Measurements from ENCODE around the gene GIGYF2. TPM values are rescaled to one million over a fixed set of nuclear protein-coding genes. Genes with fewer than 3 reads are reported as not detected.

GIGYF2 gene
- polyA plus RNA-seq, 1 donor (not counting 4 experiments of a cell fraction or from before 2014, with no cell fraction given), result 35.5 TPM

DNA sequence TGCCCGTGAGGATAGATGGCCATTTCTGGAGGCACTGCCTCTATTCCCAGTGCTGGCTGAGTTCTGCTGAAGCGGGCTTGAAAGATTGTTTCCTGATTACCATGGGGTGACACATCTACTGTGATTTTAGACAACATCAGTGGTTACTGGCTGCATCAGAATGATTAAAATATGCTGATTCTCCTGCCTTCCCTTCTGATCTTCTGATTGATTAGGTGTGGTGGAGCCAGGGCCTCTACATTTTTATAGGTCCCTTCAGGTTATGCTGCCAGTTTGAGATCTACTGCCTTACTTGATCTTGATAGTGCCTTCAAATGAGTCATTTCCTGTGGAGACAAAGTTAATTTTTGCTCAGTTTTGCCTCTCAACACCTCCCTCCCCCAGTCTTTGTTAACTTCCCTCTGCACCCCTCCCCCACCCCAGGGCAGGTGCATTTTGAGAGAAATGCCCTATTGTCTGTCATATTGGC, 141.3 kb downstream of the GIGYF2 start:
- no peak overlapping the region for H3K9ac ChIP-seq (ENCODE audit: control insufficient read depth, extremely low read depth, insufficient read depth, low read length)
- H3K4me3 ChIP-seq (ENCODE audit: control insufficient read depth in 2 of 3, extremely low read depth in 1 of 3, insufficient read depth in 2 of 3, low read depth in 1 of 3, low read length in 3 of 3), result no peak overlapping the region
- H3K9me1 ChIP-seq (ENCODE audit: control insufficient read depth, extremely low read depth, insufficient read depth, low read length), result no peaks in the 10 kb centered on the region
- FAIRE-seq (peak; percentile 69), DNase-seq (ENCODE audit: low read depth, low spot score) (peak; percentile 5)
- H3K4me1 ChIP-seq (ENCODE audit: control insufficient read depth, extremely low read depth, insufficient read depth, low read length), result peaks cover 20% of the 10 kb centered on the region
- H3K27me3 ChIP-seq (ENCODE audit: control insufficient read depth, extremely low read depth, insufficient read depth, low read length), result no peaks in the 10 kb centered on the region
- no peak for TF ChIP-seq EZH2 (IDR thresholded peaks at IDR 0.05; ENCODE audit: low read length)
- TF ChIP-seq, protein P1, sequence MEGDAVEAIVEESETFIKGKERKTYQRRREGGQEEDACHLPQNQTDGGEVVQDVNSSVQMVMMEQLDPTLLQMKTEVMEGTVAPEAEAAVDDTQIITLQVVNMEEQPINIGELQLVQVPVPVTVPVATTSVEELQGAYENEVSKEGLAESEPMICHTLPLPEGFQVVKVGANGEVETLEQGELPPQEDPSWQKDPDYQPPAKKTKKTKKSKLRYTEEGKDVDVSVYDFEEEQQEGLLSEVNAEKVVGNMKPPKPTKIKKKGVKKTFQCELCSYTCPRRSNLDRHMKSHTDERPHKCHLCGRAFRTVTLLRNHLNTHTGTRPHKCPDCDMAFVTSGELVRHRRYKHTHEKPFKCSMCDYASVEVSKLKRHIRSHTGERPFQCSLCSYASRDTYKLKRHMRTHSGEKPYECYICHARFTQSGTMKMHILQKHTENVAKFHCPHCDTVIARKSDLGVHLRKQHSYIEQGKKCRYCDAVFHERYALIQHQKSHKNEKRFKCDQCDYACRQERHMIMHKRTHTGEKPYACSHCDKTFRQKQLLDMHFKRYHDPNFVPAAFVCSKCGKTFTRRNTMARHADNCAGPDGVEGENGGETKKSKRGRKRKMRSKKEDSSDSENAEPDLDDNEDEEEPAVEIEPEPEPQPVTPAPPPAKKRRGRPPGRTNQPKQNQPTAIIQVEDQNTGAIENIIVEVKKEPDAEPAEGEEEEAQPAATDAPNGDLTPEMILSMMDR (optimal IDR thresholded peaks at IDR 0.05 in 1 of 3, IDR thresholded peaks at IDR 0.05 in 1 of 3, conservative IDR thresholded peaks at IDR 0.05 in 1 of 3; ENCODE audit: extremely low read depth in 1 of 3, insufficient read depth in 2 of 3, low read length in 3 of 3), result no peak
- no peaks in the 10 kb centered on the region for H3K79me2 ChIP-seq (ENCODE audit: control insufficient read depth, insufficient read depth, low read length)
- no peaks in the 10 kb centered on the region for H3K9me3 ChIP-seq (ENCODE audit: control insufficient read depth, low read depth, low read length)
- H3K27ac ChIP-seq (ENCODE audit: control insufficient read depth, insufficient read depth, low read length), result peak overlapping the region; percentile 34
- H3K4me2 ChIP-seq (ENCODE audit: control insufficient read depth, extremely low read depth, insufficient read depth, low read depth, low read length), result peak overlapping the region; percentile 54
- dilution Hi-C loops (cut with MboI; ENCODE audit: extremely low pct_ligation_motif_present, low sequenced_read_pairs), result no loop called here
- peaks cover 3% of the 10 kb centered on the region for H4K20me1 ChIP-seq (ENCODE audit: control insufficient read depth, extremely low read depth, insufficient read depth, low read length)
- no peak overlapping the region for H2AFZ ChIP-seq (ENCODE audit: control insufficient read depth, low read length)
- peaks cover 14 to 20% of the 10 kb centered on the region in 2 experiments for H3K36me3 ChIP-seq (ENCODE audit: control insufficient read depth in 2 of 2, extremely low read depth in 1 of 2, insufficient read depth in 2 of 2, low read length in 2 of 2)

DNA sequence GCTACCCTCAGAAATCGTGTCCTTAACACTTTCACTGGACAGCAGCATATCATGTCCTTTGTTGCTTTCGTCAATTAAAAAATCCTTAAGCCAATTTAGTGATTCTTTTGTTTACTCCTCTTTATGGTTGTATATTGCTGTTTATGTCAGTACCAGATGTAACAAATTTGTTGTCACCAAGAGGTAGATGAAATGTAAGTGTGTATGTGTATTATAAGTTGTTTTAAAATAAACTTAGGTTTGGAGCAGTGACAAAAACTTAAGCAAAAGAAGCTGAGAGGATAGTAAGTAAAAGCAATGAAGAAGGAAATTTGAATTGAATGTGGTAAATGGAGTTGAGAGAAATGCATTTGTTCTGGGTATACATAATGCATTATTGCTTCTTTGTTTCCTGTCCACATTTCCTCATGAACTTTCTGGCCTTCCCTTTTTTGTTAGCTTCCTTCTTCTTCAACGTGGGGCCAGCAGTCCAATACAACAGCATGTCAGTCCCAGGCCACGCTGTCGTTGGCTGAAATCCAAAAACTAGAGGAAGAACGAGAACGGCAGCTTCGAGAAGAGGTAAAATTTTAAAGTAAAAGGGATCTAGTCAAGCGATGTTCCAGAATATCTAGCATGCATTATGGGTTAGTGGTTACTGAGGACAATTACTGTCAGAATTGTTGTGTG, 142.4 kb downstream of the GIGYF2 start:
- Histone ChIP-seq H3K27ac (ENCODE audit: control insufficient read depth, insufficient read depth, low read length) (no peak overlapping the region), H3K9ac (ENCODE audit: control insufficient read depth, extremely low read depth, insufficient read depth, low read length) (no peak overlapping the region), H3K4me2 (ENCODE audit: control insufficient read depth, extremely low read depth, insufficient read depth, low read depth, low read length) (no peak overlapping the region), H3K79me2 (ENCODE audit: control insufficient read depth, insufficient read depth, low read length) (no peaks in the 10 kb centered on the region), H2AFZ (ENCODE audit: control insufficient read depth, low read length) (no peak overlapping the region), H3K4me3 (ENCODE audit: control insufficient read depth in 2 of 3, extremely low read depth in 1 of 3, insufficient read depth in 2 of 3, low read depth in 1 of 3, low read length in 3 of 3) (no peak overlapping the region), H3K4me1 (ENCODE audit: control insufficient read depth, extremely low read depth, insufficient read depth, low read length) (peaks cover 20% of the 10 kb centered on the region), H3K36me3 (ENCODE audit: control insufficient read depth in 2 of 2, extremely low read depth in 1 of 2, insufficient read depth in 2 of 2, low read length in 2 of 2) (peaks cover 18 to 27% of the 10 kb centered on the region in 2 experiments), H3K27me3 (ENCODE audit: control insufficient read depth, extremely low read depth, insufficient read depth, low read length) (no peaks in the 10 kb centered on the region), H4K20me1 (ENCODE audit: control insufficient read depth, extremely low read depth, insufficient read depth, low read length) (peaks cover 3% of the 10 kb centered on the region), H3K9me1 (ENCODE audit: control insufficient read depth, extremely low read depth, insufficient read depth, low read length) (no peaks in the 10 kb centered on the region), H3K9me3 (ENCODE audit: control insufficient read depth, low read depth, low read length) (no peaks in the 10 kb centered on the region)
- no peak for FAIRE-seq
- DNase-seq (ENCODE audit: low read depth, low spot score), result no peak
- TF ChIP-seq, protein P1 (optimal IDR thresholded peaks at IDR 0.05 in 1 of 3, IDR thresholded peaks at IDR 0.05 in 1 of 3, conservative IDR thresholded peaks at IDR 0.05 in 1 of 3; ENCODE audit: extremely low read depth in 1 of 3, insufficient read depth in 2 of 3, low read length in 3 of 3), result no peak
- no peak for TF ChIP-seq EZH2 (IDR thresholded peaks at IDR 0.05; ENCODE audit: low read length)
- dilution Hi-C loops (cut with MboI; ENCODE audit: extremely low pct_ligation_motif_present, low sequenced_read_pairs), result no loop called here
